IMR-90 (cell line): ENCODE measurements around the gene ERH. TPM values are rescaled to one million over a fixed set of nuclear protein-coding genes. Genes with fewer than 3 reads are reported as not detected.

Experiments used
- ATAC-seq: fragments of 200-7000 bp; cut with Tn5 transposase; 2 replicates; pipeline ENCODE4 v1.9.1; 2020; ENCODE audit warnings: low read depth, mild to moderate bottlenecking, moderate library complexity
- BruUV-seq: library from RNA; stranded (reverse); fragments of 400-500 nt; replicated peaks from 2 replicates; lab custom pipeline; 2021; lab: Mats Ljungman, UMichigan
- CTCF ChIA-PET: fragments of 300-600 bp; formaldehyde crosslinking; extraction: SDS; loops from one replicate; lab custom pipeline; 2021; ENCODE audit warnings: antibody characterized with exemption; lab: Yijun Ruan, JAX
- POLR2A ChIA-PET: fragments of 300-600 bp; sonication (Branson Sonifier 250); formaldehyde crosslinking; loops from one replicate; lab custom pipeline; 2022; ENCODE audit warnings: antibody characterized with exemption; ENCODE audit not compliant: unreplicated experiment; lab: Charles Lee
- DNase-seq: peaks from one replicate; pipeline ENCODE4 v3.0.0; 2013
- H2AFZ ChIP-seq: replicated peaks from 2 replicates; pipeline ENCODE3; 2013; ENCODE audit warnings: low read length, mild to moderate bottlenecking; ENCODE audit not compliant: poor library complexity
- H2AK5ac ChIP-seq: 2 replicates; pipeline ENCODE4 v1.6.1; 2013; ENCODE audit warnings: low read depth, low read length, inconsistent platforms
- H2AK9ac ChIP-seq: replicated peaks from 2 replicates; pipeline ENCODE3; 2013; ENCODE audit warnings: mild to moderate bottlenecking, low read depth, low read length, moderate library complexity; ENCODE audit not compliant: poor library complexity
- H2BK120ac ChIP-seq: 2 replicates; pipeline ENCODE4 v1.6.1; 2013; ENCODE audit warnings: low read depth, low read length, inconsistent platforms
- H2BK15ac ChIP-seq: 3 replicates; pipeline ENCODE4 v1.6.1; 2013; ENCODE audit warnings: low read depth, low read length, inconsistent platforms
- H2BK20ac ChIP-seq: 2 replicates; pipeline ENCODE4 v1.6.1; 2013; ENCODE audit warnings: low read depth, mild to moderate bottlenecking, inconsistent platforms, low read length, moderate library complexity
- H2BK5ac ChIP-seq: 2 replicates; pipeline ENCODE4 v1.6.1; 2013; ENCODE audit warnings: mild to moderate bottlenecking, low read depth, low read length, inconsistent platforms; ENCODE audit not compliant: poor library complexity, severe bottlenecking
- H3K14ac ChIP-seq: replicated peaks from 2 replicates; pipeline ENCODE4 v1.6.1; 2013; ENCODE audit warnings: low read depth, low read length, inconsistent platforms
- H3K18ac ChIP-seq: 2 replicates; pipeline ENCODE4 v1.6.1; 2013; ENCODE audit warnings: low read depth, low read length, control low read depth
- H3K23ac ChIP-seq: 2 replicates; pipeline ENCODE4 v1.6.1; 2013; ENCODE audit warnings: low read depth, low read length, inconsistent platforms
- H3K27ac ChIP-seq: 2 replicates; pipeline ENCODE4 v1.5.1; 2013; ENCODE audit warnings: mild to moderate bottlenecking, control low read depth, low read length; ENCODE audit not compliant: insufficient read depth
- H3K27me3 ChIP-seq: 2 replicates; pipeline ENCODE4 v1.6.1; 2013; ENCODE audit warnings: low read length; ENCODE audit not compliant: control insufficient read depth, insufficient read depth
- H3K36me3 ChIP-seq: 2 replicates; pipeline ENCODE4 v1.6.1; 2013; ENCODE audit warnings: low read length, mixed read lengths; ENCODE audit not compliant: control insufficient read depth, insufficient read depth
- H3K4ac ChIP-seq: 2 replicates; pipeline ENCODE4 v1.6.1; 2013; ENCODE audit warnings: low read depth, low read length, inconsistent platforms
- H3K4me1 ChIP-seq: 2 replicates; pipeline ENCODE4 v1.6.1; 2013; ENCODE audit warnings: low read length, mixed read lengths; ENCODE audit not compliant: control insufficient read depth, insufficient read depth
- H3K4me2 ChIP-seq: 2 replicates; pipeline ENCODE4 v1.6.1; 2013; ENCODE audit warnings: low read depth, mild to moderate bottlenecking, control low read depth, low read length, moderate library complexity
- H3K4me3 ChIP-seq: 2 replicates; pipeline ENCODE4 v1.5.1; 2013; ENCODE audit warnings: low read depth, mild to moderate bottlenecking, control low read depth, low read length, moderate library complexity; ENCODE audit not compliant: insufficient read depth
- H3K56ac ChIP-seq: 2 replicates; pipeline ENCODE4 v1.6.1; 2013; ENCODE audit warnings: low read length, inconsistent platforms; ENCODE audit not compliant: insufficient read depth; ENCODE audit errors: extremely low read depth
- H3K79me1 ChIP-seq, 2 experiments: 2 replicates each; pipeline ENCODE4 v1.6.1; 2013; ENCODE audit warnings: low read length in 2 of 2, inconsistent platforms in 1 of 2, low read depth in 1 of 2
- H3K9ac ChIP-seq: 2 replicates; pipeline ENCODE4 v1.6.1; 2013; ENCODE audit warnings: low read depth, low read length, control low read depth
- H3K9me1 ChIP-seq: 2 replicates; pipeline ENCODE4 v1.6.1; 2013; ENCODE audit warnings: low read length, inconsistent platforms; ENCODE audit not compliant: insufficient read depth
- H3K9me3 ChIP-seq: 2 replicates; pipeline ENCODE4 v1.6.1; 2013; ENCODE audit warnings: low read length; ENCODE audit not compliant: control insufficient read depth, insufficient read depth
- H4K20me1 ChIP-seq: 2 replicates; pipeline ENCODE4 v1.6.1; 2013; ENCODE audit warnings: low read length, inconsistent platforms; ENCODE audit not compliant: insufficient read depth
- H4K5ac ChIP-seq: 2 replicates; pipeline ENCODE4 v1.6.1; 2013; ENCODE audit warnings: mild to moderate bottlenecking, low read depth, low read length, control low read depth
- H4K8ac ChIP-seq, 2 experiments: 2 replicates each; pipeline ENCODE4 v1.6.1; 2013; ENCODE audit warnings: low read depth in 2 of 2, low read length in 2 of 2, control low read depth in 1 of 2, inconsistent platforms in 1 of 2
- H4K91ac ChIP-seq: 2 replicates; pipeline ENCODE4 v1.6.1; 2013; ENCODE audit warnings: low read depth, low read length, inconsistent platforms; ENCODE audit not compliant: insufficient read depth
- ELK1 ChIP-seq: fragments of 150-350 bp; IDR thresholded peaks from 2 replicates; pipeline ENCODE4 v1.6.1; 2016; ENCODE audit warnings: low read depth, mild to moderate bottlenecking, low read length, moderate library complexity, borderline replicate concordance
- WGBS, 2 experiments: methylation state at CpG; one replicate each; pipeline versions ENCODE4 v1.1.5 to v1.1.7; 2013; ENCODE audit warnings: missing lambda C conversion rate in 2 of 2; ENCODE audit not compliant: insufficient read length in 1 of 2; ENCODE audit errors: extremely low coverage in 2 of 2; 5-methylcytosine and 5-hydroxymethylcytosine counted together
- dilution Hi-C: fragments of 300-500 bp; cut with HindIII; formaldehyde crosslinking; loops from one replicate; pipeline ENCODE4 v1.14.3; 2018; ENCODE audit warnings: low sequenced_read_pairs; ENCODE audit not compliant: unreplicated experiment
- in situ Hi-C: fragments of 300-500 bp; cut with MboI; formaldehyde crosslinking; loops from 3 replicates; pipeline ENCODE4 v1.14.3; 2019; ENCODE audit warnings: low sequenced_read_pairs, inconsistent platforms, mixed read lengths
- intact Hi-C: fragments of 100-400 bp; cut with micrococcal nuclease; formaldehyde crosslinking; loops from 2 replicates; pipeline ENCODE4 v1.10.0; 2022
- polyA plus RNA-seq, 3 experiments: library from polyadenylated mRNA; depleted of rRNA; stranded (reverse); fragments of >200 nt; gene quantifications; 2 replicates each; pipeline ENCODE4 v1.2.3, GENCODE V29; 2012; ENCODE audit warnings: low replicate concordance in 1 of 3
- total RNA-seq: library from RNA; depleted of rRNA; stranded (reverse); fragments of >200 nt; gene quantifications from 2 replicates; pipeline ENCODE4 v1.2.3, GENCODE V29; 2012

Gene ERH
- total and polyA plus RNA-seq, 2 of the 4 experiments (the other 2 are of a cell fraction) = 64.2 to 150 TPM

GRCh38 chr14:69366069-69366468 is 32.0 kb downstream of the ERH start:
- no peaks in the 10 kb centered on the region for H3K4me1 ChIP-seq
- no peak overlapping the region for H2BK15ac ChIP-seq
- in situ Hi-C loops = no loop called here
- BruUV-seq = no TSS peak
- no peak overlapping the region for H2BK20ac ChIP-seq
- POLR2A ChIA-PET = no interaction called here
- no peak overlapping the region for H4K8ac ChIP-seq
- ATAC-seq = no peak
- intact Hi-C loops = no loop called here
- no peak overlapping the region for H3K56ac ChIP-seq
- CTCF ChIA-PET = no interaction called here
- H3K4me2 ChIP-seq = no peak overlapping the region
- H3K27me3 ChIP-seq = no peaks in the 10 kb centered on the region
- H2BK5ac ChIP-seq = no peak overlapping the region
- no peak overlapping the region for H3K23ac ChIP-seq
- no peak overlapping the region for H3K18ac ChIP-seq
- H4K20me1 ChIP-seq = no peaks in the 10 kb centered on the region
- dilution Hi-C loops = no loop called here
- no peak overlapping the region for H2AK5ac ChIP-seq
- no peak overlapping the region for H2BK120ac ChIP-seq
- no peak overlapping the region for H3K14ac ChIP-seq
- no peaks in the 10 kb centered on the region for H3K9me3 ChIP-seq
- H3K9ac ChIP-seq = no peak overlapping the region
- H3K9me1 ChIP-seq = no peaks in the 10 kb centered on the region
- 77% methylated on average over 2 of the region's 3 CpGs; no CpG with 5 or more reads in 1 of the 2 experiments for WGBS, 2 experiments
- no peak overlapping the region for H4K5ac ChIP-seq
- no peak overlapping the region for H2AK9ac ChIP-seq
- H3K79me1 ChIP-seq = no peaks in the 10 kb centered on the region
- H3K4me3 ChIP-seq = no peak overlapping the region
- no peak for DNase-seq
- H4K91ac ChIP-seq = no peak overlapping the region
- no peak overlapping the region for H3K4ac ChIP-seq
- H2AFZ ChIP-seq = no peak overlapping the region
- 0 out of 2 replicates have a peak, but pooled peaks cover 2% of the 10 kb centered on the region for H3K36me3 ChIP-seq
- no peak for TF ChIP-seq ELK1
- H3K27ac ChIP-seq = no peak overlapping the region
